ENCODE results near the gene ZNF275.

DNA sequence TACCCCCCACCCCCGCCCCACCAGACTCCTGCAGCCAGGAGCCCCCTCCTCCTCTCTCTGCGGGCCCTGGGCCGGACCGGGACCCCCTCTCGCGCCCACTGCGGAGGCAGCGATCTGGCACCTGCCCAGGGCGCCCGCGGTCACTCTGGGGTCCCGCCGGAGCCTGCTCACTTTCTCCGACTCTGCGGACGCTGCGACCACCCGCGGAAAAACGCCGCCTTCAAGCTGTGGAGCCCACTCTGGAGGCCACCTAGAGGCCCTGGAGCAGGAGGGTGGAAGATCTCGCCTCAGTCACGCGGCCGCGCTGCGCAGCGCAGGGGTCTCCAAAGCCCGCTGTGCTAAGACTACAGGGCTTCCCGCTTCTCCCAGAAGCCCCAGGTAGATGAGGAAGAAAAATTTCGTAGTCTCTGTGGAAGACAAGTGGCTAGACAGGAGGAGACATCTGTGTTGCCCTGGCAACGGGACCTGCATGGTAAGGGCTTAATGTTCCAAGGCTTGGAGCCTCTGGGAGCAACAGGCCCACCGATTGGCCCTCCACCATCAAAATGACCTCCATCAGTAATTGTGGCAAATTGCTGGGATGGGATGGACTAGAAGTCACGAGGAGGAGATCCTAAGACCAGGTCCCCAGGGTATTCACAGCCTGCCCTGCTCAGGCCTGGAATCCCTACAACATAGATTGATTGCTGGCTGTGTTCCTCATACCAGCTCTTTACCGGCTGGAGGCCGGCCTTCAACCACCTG is 12.4 kb upstream of the ZNF275 start, which contains the start of gene PNMA6F:
- TF ChIP-seq POLR2A (IDR thresholded peaks at IDR 0.05; ENCODE audit: low read depth, low read length) (no peak), EZH2 (IDR thresholded peaks at IDR 0.05; ENCODE audit: borderline replicate concordance, low read depth, low read length, severe bottlenecking) (peak; percentile 13)
- TF ChIP-seq, protein P1, sequence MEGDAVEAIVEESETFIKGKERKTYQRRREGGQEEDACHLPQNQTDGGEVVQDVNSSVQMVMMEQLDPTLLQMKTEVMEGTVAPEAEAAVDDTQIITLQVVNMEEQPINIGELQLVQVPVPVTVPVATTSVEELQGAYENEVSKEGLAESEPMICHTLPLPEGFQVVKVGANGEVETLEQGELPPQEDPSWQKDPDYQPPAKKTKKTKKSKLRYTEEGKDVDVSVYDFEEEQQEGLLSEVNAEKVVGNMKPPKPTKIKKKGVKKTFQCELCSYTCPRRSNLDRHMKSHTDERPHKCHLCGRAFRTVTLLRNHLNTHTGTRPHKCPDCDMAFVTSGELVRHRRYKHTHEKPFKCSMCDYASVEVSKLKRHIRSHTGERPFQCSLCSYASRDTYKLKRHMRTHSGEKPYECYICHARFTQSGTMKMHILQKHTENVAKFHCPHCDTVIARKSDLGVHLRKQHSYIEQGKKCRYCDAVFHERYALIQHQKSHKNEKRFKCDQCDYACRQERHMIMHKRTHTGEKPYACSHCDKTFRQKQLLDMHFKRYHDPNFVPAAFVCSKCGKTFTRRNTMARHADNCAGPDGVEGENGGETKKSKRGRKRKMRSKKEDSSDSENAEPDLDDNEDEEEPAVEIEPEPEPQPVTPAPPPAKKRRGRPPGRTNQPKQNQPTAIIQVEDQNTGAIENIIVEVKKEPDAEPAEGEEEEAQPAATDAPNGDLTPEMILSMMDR (IDR thresholded peaks at IDR 0.05; ENCODE audit: extremely low read depth in 1 of 2, insufficient read depth in 1 of 2, low read depth in 1 of 2, low read length in 2 of 2): no peak
